RPMI8226 (cell line): Measurements from ENCODE around the gene SKI.
A peak's percentile ranks its signal among the peaks of the same experiment; 100 is the strongest.

Experiments
- DNase-seq: peaks from one replicate; pipeline ENCODE4 v3.0.0-alpha.2; 2015

SKI gene

GRCh38 chr1:2194898-2195673, 33.0 kb upstream of the SKI start:
- DNase-seq: peak; percentile 89

- DNase-seq: no peak
Observed at GRCh38 chr1:2195785-2196184, 32.3 kb upstream of the SKI start.

GRCh38 chr1:2196901-2197638, 31.0 kb upstream of the SKI start:
- DNase-seq: no peak

DNA sequence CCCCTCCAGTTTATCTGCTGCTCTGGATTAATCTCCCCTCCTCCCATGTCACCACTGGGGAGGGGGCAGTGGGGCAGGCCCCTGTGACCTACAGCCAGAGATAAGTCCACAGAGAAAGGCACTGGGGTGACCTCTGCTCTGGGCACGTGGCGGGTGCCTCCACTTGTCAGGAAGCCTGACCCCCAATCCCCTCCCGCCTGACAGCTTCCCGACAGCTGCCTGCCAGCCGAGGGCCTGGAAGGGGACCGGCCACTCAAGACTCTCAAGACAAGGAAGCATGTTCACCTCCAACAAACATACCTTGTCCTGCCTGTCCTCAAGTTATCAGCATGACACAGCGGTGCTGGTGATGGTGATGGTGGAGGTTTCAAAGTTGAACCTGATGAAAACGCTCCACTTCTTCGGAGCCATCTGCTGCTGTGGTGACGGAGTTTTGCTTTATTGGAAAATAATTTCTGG, 30.4 kb upstream of the SKI start:
- DNase-seq: no peak

GRCh38 chr1:2198571-2198970, 29.5 kb upstream of the SKI start:
- DNase-seq: peak; percentile 48

GRCh38 chr1:2199042-2199810, 28.9 kb upstream of the SKI start:
- DNase-seq: no peak

DNA sequence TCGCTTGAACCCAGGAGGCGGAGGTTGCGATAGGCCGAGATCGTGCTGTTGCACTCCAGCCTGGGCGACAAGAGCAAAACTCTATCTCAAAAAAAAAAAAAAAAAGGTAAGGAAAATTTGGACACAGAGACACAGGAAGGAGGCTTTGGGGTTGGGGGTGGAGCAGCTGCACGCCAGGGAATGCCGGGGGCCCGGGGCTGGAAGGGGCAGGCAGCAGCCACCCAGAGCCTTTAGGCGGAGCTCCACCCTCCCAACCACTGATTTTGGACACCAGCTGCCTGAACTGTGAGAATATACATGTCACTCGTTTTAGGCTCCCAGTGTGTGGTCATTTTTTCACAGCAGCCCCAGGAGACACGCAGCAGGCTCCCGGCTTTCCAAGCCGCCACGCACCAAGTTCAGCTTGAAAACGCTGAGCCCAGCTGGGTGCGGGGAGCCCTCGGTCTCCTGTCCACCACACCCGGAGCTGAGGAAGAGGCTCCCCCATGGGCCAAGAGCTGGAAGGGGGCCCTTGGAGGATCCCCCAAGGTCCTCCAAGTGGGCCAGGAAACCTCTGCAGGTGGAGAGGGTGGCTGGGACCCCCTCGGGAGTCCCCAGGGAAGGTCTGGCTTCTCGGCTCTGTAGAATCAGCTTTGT, 27.7 kb upstream of the SKI start:
- no peak for DNase-seq

- no peak for DNase-seq
Observed at GRCh38 chr1:2201062-2201461, 27.1 kb upstream of the SKI start.

GRCh38 chr1:2202008-2202575, 26.0 kb upstream of the SKI start:
- no peak for DNase-seq

GRCh38 chr1:2202843-2203601, 25.1 kb upstream of the SKI start:
- DNase-seq: peak; percentile 32

DNA sequence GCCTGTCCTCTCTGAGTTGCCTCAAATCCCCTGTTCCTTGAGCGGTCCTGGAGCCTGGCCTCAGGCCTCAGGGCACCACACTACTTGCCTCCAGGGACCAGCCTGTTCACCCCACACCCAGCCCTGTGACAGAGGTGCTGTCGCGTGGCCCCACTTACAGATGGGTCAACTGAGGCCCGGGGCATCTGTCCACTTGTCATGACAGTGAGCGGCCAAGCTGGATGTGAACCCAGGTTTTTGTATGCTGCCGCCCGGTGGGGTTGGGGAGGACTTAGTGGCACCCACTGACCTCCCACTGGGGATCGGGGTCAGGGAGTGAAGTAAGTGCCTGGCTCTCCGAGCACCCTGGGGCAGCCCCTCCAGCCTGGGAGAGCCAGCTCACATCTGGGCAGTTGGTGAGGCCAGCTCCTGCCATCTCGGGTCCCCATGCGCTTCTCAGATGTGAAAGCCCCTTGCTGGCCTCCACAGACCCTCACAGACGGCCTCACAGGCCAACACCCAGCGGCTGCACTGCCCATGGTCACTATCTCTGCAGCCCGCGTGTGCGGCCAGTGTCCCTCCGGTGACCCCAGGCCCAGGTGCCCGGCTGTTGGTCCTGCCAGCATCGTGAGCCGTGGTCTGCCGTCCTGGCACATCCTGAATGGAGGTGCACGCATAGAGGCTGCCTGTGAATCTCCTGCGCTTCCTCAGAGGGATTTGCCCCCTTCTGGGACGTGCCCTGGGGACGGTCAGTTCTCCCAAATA, 24.3 kb upstream of the SKI start:
- no peak for DNase-seq

DNA sequence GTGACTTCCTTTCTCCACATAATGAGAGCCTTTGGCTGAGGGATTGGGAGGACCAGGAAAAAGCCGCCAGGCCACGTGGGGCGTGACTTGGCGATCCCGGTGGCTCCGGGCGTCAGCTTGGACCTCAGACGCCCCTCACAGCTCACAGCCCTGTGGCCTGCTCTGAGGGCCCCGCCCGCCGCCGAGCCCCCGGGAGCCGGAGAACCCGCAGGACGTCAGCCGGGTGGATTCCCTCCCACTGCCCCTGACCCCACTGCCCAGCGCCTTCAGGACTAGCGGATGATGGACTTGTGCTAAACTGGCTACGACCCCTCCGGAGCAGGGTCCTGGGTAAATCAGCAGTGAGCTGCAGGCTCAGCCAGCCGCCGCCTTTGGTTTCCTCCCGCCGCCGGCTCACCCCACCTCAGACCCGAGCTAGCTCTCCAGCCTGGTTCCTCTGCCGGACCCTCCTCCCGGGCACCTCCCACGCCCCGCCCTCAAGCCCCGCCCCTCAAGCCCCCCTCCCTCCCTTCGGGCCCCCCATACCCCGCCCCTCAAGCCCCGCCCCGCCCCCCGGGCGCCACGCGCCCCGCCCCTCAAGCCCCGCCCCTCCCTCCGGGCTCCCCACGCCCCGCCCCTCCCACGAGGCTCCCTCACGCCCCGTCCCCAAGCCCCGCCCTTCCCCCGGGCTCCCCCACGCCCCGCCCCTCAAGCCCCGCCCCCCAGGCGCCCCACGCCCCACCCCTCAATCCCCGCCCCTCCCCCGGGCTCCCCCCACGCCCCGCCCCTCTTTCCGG, 23.5 kb upstream of the SKI start:
- no peak for DNase-seq

DNA sequence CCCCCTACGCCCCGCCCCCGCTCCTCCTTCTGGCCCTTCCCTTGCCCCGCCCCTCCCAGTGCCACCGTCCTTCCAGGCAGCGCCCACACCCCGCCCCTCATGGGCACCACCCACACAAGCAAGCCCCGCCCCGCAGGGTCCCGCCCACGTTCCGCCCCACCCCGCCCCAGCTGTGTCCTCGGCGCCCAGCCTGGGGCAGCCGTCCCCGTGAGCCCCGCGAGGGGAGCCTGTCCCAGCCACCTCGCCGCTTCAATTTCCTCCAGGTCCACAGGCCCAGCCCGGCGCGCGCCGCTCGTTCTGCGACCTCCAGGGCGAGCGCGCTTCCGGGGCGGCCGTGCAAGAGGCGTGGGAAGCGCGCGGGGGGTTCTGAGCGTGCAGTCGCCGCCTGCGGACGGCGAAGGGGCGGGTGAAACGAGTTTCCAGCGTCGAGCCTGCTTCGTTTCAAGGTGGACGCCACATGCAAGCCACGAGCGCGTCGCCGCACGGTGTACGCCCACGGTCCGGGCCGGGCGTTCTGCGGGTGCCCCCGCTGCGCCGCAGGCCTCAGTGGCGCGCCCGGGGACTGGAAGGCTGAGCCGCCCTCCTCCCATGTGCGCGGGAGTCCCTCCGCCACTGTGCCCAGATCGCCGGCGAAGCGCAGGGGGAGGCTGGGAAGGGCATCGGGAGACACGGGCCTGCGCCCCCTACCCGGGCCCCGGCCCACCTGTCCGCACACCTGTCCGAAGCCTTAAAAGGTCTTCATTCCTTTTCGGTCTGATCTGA, 22.7 kb upstream of the SKI start:
- DNase-seq: peak; percentile 96

DNA sequence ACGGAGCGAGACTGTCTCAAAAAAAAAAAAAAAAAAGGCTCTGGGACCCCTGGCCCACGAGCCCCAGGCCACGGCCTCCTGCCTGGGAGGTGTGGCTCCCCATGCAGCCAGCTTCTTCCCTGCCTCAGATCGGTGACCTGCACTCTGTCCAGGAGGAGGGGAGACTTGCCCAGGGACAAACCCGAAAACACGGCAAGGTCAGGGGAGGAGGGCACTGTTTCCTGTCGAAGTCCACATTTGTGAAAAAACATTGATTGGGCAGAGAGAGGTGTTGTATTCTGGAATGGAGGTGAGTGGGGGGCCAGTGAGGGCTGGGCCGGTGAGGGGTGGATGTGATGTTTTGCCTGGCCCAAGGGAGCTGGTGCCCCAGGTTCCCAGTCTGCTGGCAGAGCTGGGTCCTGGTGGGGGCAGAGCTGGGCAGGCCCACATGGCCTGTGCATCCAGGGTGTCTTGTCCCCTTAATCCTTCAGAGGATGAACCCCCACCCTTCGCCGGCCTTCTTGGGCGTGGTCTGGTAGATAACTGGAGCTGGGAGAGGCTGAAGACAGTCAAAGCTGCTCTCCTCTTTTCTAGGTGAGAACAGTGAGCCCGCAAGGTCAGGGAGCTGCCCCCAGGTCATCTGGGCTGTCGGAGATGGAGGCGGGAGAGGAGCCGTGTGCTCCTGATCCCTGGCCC, 21.2 kb upstream of the SKI start:
- DNase-seq: no peak

DNA sequence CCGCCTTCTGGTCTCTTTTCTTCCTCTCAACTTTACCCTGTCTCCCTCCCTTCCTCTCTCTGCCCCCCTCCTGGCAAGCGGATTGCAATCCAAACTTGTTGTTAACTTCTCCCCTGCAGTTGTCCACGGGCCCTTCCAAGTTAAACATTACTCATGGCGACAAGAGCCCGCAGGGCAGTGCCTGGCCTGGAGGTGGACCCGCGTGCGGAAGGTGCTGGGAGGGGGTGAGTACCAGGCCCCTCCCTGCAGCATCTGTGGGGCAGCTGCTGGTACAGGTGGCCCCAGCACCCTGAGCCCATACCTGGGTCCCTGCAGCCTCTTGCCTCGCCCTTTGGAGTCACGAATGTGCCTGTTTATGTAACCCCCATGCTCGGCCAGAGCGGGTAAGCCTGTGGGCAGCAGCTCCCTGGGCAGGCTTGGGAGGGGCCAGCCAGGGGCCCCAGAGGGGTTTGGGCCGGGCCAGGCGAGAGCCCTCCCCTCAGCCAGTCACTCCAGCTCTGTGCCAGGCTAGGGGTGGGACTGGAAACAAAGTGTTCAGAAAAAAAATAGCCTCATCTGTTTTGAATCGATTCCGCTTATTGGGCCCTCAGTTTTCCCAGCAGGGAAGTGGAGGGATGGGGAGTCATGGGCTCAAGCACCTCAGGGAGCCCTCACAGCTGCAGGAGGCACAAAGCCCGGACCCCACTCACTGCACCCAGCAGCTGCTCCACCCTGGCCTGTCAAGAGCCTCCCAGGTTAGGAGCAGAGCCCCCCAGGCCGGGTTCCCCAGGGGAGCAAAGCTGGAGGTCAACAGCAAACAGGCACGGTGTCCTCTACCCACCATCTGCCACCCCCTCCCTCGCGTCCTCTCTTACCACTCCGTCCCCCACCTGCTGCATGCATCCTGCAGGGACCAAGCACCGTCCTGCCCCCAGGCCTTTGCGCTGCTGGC, 19.5 kb upstream of the SKI start:
- no peak for DNase-seq

DNA sequence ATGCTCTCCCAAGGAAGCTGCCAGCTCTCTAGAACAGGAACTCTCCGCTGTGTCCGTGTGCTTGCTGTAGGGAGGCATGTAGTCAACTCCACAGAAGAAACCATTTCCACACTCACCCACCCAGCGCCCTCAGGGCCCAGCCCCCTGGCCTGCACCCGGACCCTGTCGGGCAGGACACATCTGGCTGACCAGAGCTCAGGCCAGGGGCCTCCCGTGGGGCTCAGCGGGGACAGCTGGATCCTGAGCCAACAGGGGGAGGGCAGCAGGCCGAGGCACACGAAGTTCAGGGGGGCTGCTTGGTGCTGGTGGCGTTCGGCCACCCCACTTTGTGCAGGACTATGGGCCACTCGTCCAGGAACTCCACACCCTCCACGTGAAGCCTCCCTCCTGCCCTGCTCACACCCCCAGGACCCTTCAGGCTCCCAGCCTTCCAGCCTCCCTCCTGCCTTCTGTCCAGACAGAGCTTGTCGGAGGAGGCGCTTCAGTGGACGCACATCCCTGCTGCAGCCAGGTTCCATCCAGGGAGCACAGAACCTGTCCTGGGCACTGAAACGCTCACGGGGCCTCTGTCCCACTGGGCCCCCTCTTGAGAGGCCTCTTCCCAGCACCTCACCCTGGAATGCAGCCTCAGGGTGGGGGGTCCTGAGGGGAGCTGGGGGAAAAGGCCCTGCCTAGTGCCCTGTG, 18.6 kb upstream of the SKI start:
- no peak for DNase-seq

GRCh38 chr1:2210084-2210653, 17.9 kb upstream of the SKI start:
- no peak for DNase-seq
